Amniotic stem cell (primary cell): Measurements from ENCODE around the gene IFNG-AS1.

Experiments used
- DNase-seq: peaks from one replicate; lab custom pipeline; 2025; lab: John Stamatoyannopoulos, UW

IFNG-AS1 gene

DNA sequence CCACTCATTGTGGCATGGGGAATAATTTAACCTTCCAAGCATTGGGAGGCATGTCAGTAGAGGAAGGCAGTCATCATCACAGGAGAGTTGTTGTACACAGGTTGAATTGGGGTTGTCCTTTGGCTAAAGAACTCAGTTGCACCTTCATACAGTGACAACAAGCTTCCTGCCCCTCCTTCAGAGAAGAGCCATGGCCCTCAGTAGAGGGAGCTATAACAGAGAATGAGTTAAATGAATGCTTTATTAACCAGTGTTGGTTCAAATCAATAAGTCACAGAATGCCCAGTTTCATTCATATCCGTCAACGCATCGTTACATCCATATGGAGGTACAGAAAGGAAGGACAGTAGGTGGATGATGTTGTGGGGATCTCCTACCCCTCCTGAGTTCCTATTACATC, 4.8 kb downstream of the IFNG-AS1 start:
- no peak for DNase-seq

DNA sequence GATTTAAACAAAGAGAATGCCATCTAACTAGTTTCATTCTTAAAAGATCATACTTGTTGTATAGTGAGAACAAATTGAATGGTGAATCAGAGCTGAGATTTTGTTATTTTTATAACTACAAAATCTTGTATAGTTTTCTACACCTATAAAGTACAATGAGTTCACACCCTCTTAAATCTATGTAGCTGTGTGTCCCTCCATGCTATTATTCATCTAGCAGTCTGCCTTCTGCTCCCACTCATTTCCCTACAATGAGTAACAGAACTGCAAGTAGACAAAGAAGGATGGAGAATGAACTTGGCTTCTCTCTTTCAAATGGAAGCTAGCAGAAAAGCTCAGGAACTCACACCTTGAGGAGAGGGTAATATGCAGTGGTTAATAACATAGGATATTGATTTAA, 7.1 kb downstream of the IFNG-AS1 start:
- no peak for DNase-seq

DNA sequence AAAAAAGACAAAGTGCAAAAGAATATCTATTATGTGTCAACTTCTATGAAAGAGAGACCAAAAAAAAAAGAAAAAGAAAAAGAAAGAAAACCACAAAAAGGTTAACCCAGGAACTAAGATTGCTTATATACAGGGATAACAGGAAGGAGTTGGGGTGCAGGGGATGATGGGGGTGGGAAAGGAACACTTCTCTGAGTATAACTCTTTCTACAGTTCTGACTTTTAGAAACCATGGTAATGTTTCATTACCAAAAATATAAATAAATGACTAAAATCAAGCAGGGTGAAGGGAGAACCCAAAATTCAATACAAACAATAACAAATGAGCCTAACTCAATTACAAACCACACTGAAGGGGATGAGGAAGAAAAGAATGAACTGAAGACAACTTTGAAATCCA, 9.1 kb downstream of the IFNG-AS1 start:
- no peak for DNase-seq

DNA sequence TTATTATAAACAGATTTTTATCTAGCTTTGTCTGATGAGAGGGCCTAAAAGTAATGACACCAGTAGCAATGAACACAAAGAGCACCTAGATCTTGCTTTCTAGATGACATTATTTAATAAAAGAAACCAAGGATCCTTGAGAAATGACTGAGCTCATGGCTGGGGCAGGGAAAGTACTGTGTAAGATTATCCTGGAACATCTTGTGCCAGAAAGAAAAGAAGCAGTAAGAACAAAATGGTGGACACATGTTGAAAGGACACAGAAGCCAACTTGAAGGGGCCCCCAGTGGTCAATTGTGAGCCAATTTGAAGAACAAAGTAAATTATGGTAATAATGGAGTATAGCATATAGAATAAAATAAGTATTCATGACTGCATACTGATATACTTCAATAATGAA, 10.0 kb downstream of the IFNG-AS1 start:
- DNase-seq: no peak

DNA sequence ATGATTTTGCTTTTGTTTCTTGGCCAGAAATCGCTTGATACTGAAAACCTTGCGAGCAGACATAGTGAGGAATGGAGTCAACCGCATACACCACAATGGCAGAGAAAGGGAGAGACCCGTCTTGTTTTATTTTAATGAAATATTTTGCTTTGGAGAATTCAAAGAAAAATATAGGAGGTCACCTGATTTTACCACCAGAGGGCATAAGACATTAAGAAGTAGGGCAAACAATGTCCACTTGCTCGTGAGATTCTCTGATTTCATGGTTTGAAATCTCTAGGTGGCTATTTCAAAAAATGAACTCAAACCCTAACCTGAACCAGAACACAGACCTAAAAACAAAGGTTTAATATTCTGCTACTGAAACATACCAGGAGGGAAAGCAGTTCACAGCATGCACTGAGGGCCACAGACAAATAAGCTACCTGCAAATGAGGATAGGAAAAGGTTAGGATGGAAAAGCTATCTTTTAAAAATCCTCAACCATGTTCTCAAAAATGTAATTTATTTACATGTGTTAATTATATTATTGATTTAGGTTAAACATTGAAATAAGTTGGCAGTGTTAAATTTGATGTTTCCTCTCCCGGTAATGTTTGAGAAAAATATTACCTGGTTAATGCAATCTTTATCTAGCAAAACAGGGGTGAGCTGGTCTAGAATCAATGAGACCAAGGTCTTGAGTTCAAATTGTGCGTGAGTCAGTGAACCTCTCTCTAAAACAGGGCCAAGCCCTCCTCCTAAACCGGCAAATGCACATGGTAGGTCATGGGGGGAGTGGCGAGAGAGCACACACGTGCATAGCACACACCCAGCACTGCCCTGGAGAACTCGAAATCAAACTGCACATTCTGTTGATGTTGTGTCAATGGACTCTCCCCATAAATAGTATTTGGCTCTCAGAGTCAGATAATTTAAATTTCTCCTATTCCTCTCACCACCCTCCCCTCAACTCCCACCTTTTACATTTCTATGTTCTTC, 12.5 kb downstream of the IFNG-AS1 start:
- no peak for DNase-seq

DNA sequence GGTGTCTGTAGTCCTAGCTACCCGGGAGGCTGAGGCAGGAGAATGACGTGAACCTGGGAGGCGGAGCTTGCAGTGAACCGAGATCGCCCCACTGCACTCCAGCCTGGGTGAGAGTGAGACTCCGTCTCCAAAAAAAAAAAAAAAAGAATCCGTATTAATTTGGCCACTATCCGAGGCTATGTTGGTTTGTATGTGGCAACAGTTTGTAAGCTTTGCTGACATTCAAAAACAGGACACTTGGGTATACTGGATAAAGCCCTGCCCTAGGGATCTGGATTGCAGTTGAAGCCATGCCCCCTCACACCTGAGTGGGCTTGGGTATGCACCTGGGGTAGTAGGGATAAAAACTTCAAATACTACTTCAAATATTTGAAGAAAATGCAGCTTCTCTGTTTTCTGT, 14.5 kb downstream of the IFNG-AS1 start:
- DNase-seq: no peak

DNA sequence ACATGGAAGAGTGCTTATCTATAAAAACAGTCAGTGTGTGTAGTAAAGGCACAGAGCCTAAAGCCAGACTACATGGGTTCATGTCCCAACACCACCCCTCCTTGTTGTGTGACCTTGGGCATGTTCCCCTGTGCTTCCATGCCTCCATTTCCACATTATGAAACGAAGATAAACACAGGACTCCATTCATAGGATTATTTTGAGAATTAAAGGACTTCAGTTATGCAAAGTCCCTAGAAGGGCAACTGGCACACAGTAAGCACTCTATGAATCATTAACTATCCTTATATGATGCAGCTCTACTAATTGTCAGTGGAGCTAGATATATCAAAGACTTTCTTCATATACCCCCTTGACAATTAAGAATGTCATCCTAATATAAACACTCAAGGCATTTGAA, 17.8 kb downstream of the IFNG-AS1 start:
- DNase-seq: no peak

DNA sequence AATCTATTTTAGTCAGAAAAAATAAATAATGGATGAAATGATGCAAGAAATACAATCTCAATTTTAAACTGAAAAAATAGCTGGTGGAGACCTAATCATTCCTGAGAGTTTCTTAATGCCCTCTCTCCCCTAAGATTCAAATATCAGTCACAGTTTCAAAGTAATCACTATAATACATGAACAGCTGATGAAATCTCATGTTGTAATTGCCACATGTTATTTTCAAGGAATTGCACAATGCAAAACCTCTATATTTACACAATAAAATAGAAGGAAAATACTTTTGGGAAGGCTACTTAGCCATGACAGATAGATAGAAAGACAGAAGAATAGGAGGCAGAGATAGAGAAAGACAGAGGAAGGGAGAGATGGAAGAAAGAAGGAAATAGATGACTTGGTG, 18.2 kb downstream of the IFNG-AS1 start:
- no peak for DNase-seq

DNA sequence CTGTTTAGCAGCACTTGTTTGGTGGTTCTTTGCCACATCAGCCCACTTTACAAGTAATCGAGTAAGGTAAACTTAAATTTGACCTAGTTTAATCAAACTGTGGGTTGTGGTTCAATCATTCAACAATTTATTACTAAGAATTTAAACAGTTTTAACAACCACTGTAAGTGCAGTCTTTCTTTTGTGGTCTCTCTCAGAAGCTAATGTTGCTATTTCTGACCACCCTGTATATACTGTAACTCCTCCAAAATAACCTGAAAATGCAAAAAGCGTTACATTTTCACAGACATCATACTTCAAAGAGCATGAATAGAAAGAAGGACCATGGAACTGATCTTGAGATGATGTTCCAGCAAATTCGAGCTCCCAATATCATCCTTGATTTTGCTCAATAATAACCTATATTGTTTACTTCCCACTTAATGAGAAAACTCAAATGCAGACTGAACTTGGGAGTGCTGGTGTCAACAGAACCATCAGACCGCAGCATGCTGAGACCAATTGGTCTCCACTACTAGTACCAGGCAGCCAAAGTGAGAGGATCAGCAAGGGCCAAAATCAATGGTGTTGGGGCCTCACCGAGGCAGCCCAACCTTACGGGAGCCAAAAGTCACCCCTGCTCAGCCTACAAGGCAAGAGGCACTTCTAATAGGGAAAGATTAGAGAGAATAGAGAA, 22.1 kb downstream of the IFNG-AS1 start:
- no peak for DNase-seq

DNA sequence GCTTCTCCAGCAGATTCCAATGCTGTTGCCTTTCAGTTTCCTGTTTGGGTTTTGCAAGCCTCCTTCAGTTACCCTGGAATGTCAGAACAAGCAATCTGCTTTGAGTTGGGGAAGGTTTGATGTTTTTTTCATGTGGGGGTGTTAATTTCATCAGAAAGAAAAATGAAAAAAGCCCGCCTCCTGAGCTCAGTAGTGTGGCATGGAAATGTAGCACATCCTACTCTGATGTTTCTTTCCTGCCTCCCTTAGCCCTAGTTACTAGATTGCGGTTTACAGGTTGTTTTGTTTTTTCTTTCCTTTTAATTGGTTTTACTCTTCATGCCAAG, 22.6 kb downstream of the IFNG-AS1 start:
- DNase-seq: no peak

DNA sequence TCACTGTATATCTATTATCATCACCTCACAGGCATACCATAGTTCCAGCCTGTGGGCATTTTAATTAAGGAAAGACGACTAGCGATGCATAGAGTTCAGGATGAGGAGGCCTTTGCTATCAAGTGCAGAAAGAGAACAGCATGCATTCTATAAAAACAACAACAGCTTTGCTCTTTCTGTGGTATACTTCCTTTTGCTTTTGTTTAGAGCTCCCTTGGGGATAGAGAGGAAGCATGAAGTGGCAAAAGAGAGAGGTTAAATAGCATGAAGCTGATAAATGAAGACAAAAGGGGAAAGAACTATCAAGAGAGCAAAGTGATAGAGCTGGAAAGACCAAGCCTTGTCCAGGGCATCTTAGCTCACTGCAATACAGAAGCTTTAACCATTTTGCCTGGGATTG, 23.5 kb downstream of the IFNG-AS1 start:
- DNase-seq: no peak

DNA sequence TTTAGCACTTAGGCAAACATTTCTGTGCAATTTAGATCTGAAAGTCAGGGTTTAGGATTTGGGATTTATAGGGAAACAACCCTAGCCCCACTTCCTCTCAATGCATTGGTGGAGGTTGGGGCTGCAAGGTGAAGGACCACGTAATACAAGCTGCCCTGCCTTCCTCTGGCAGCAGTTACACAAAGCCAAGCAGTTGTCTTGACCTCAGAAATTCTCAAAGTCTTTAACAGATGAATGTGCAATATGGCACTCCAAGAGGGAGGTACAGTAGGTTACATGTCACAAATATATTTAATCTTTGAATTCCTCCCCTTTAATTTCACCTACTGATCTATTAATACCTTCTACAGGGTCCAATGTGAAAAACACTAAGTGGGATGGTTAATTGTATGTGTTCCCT, 23.9 kb downstream of the IFNG-AS1 start:
- no peak for DNase-seq

DNA sequence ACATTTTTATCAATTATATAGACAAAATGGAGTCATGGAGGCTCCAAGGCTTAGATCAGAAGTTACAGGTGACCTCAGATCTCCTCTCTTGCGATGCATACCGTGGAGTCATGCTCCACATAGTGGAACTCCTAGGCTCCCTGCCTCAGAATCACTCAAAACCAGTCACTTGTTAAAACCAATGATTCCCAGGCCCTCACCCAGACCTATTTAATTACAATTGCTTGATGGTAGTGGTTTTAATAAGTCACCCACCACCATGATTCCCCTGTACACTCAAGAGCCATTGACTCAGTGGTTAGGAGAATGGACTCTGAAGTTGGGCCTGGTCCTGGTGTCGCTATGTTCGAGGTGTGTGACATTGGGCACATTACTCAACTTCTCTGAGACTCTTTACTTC, 26.9 kb downstream of the IFNG-AS1 start:
- DNase-seq: no peak

DNA sequence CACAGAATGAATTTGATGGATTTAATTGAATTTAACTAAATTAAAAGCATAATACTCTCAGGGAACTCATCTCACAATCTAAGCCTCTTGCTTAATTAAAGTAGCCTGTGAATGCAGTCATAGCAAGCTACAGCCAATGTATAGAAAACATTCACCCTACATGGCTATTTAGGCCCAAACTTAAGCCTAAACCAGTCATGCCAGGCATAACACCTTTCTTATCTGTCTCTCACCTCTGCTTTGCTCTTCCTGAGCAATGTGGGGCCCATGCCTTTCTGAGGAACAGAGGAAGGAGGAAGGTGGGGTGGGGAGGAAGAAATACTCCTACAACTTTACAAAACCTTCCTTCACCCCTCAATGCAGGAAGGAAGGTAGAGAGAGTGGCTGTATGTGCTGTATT, 29.1 kb downstream of the IFNG-AS1 start:
- DNase-seq: no peak

DNA sequence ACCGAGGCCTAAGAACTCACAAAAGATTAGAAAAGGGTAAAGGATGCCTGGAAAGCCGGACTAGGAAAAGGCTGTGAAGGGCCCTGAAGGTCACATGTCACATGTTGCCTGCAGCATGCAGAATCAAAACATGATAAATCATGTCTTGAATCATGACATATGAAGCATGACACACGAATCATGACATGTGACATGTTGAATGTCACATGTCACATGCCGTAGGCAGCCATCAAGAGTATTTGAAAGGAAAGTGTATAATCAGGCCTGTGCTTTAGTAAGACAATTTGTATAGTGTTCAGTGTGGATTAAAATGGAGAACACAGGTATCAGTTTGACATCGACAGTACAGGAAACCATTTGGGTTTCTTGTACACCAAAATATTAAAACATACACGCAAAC, 30.8 kb downstream of the IFNG-AS1 start:
- DNase-seq: no peak

DNA sequence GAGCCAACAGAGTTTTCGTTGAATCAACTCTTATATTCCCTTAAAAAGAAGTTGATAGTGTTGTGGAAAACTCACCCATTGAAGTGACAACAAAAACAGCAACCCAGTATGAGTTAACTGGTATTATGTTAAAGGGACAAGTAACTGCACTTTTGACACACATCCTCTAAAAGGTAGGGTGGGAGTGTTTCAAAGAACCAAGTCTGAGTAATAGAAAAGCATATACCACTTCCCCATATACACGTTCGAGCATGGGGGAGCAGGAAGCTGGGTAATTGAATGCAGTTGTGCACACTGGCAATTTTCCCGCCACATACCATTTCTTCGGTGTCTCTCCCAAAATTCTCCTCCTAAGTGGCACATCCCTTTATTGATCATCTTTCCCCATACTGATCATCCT, 31.5 kb downstream of the IFNG-AS1 start:
- DNase-seq: no peak

DNA sequence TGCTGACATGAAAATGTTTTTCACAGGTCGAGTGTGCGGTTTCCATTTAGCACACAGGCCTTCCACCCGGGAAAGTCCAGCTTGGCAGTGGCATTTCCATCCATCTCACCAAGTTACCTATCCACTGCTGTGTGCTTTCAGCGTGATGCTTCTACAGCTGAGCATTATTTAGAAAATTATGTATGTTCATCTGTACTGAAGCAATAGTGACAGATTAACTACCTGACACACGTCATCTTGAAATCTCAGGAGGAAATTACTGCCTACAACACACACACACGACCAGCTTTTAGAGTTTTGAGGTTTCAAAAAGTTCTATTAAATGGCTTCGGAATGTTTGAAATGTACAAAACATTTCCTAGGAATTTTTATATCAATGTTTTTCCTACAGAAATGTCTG, 39.4 kb downstream of the IFNG-AS1 start:
- no peak for DNase-seq

DNA sequence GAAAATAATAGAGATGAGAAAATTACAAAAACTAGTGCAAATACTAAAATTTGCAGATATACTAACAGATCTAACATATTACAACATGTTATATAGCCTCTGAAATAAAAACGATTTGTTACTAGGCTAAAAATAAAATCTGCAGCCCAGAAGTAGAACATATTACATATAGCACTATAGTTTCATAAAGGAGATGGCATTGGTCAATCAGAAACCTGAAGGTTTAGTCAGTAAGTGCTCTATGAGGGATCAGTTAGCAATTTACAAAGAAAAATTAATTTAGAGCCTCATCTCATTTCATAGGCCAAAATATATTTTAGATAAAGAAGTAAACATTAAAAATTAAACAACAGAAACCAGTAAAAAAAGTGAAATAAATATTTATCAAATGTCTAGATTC, 41.0 kb downstream of the IFNG-AS1 start:
- DNase-seq: no peak

DNA sequence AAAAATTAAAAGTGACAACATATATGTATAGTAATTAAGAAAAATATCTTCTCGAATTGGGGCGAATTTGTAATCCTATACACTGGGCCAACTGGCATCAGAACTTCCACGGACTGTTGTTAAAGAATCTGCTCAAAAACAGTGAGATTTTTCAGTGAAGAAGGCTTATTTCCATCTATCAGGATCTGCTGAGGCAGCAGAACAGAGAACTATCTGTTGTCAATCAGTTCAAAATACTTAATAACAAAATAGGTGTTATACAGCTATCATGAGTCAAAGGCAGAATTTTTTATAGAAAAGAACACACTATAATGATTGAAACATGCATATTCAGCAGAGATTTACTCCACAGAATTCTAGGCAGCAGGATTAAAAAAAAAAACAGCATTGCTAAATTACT, 41.9 kb downstream of the IFNG-AS1 start:
- DNase-seq: no peak

DNA sequence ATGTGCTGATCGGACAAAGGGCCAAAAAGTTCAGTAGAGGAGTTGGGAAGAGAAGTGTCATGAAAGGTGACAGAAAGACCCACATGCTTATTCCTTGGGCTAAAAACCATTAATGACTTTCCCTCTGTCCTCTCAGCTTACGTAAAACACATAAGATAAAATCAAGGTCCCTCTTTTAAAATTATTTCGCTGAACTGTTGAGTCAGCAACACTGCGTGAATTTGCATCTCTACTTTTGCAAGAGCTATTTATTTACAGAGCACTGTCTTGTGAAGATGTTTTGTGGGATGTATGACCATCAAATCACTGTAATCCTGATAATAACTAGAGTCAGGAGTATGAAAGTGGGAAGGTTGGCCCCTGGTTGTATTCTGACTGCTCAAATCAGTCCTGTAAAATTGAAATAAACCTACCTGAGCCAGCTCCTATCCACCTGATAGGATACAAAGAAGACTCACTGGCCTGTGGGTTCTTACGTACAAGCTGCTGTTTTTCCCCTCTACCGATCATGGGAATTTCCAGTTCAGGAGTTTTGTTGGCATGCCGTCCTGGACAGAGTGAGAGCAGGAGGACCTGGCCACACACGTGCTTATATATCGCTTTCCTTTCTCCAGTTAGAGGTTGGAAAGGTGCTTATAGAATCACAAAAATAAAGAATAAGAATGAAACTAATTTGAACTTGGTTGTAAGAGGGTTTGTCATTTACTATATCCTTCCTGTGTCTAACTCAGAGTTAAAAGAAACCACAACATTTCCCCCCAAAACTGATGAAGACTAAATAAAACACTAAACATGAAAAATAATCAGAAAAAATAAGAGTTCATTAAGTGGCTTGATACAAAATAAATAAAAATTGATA, 42.9 kb downstream of the IFNG-AS1 start:
- DNase-seq: no peak

DNA sequence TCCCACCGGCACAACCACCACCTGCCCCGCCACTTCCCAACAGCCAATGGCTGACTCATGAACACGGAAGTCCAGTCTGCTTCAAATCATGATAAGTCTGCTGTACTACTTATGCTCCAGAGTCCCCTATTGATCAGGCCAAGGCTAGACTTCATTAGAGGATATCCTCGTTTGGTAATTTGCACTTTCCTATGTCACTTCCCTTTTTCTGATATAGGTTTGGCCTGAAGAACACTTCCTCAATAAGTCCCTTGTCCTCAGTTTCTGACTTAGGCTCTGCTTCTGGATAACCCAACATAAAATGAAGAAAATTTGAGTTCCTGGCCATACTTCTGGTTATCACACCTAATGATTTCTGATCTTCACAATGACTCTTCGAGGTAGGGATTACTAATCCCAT, 45.3 kb downstream of the IFNG-AS1 start:
- no peak for DNase-seq

DNA sequence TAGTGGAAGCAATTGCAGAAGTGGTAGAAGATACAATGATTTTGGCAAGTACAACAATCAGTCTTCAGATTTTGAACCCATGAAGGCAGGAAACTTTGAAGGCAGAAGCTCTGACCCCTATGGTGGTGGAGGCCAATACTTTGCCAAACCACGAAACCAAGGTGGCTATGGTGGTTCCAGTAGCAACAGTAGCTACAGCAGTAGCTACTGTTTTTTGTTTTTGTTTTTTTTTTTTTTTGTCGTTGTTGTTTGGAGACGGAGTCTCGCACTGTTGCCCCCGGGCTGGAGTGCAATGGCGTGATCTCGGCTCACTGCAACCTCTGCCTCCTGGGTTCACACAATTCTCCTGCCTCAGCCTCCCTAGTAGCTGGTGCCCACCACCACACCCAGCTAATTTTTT, 47.4 kb downstream of the IFNG-AS1 start:
- no peak for DNase-seq
